GM18507 (cell line): Measurements from ENCODE around the gene PTGDR2.
A peak's percentile ranks its signal among the peaks of the same experiment; 100 is the strongest.
"Not testable (repeated sequence)": the region's sequence is repeated elsewhere in the genome, so short reads cannot be mapped to it uniquely, and the experiment has no call there.

Experiments used
- DNase-seq: peaks from one replicate; pipeline ENCODE4 v3.0.0; 2011; ENCODE audit warnings: low read depth; ENCODE audit not compliant: insufficient read length; ENCODE audit errors: extremely low spot score
- FAIRE-seq: peaks from 2 replicates; lab custom pipeline; 2011; peaks lifted over from hg19 to GRCh38; lab: Jason Lieb, UNC

PTGDR2 gene

GRCh38 chr11:60845338-60845737, 10.4 kb downstream of the PTGDR2 start:
- DNase-seq (no peak), FAIRE-seq (no peak)

- DNase-seq (no peak), FAIRE-seq (no peak)
Measured at GRCh38 chr11:60844870-60845221, 10.9 kb downstream of the PTGDR2 start.

GRCh38 chr11:60844045-60844869, 11.5 kb downstream of the PTGDR2 start:
- FAIRE-seq: no peak
- no peak for DNase-seq

GRCh38 chr11:60842668-60843600, 12.8 kb downstream of the PTGDR2 start:
- FAIRE-seq: no peak
- DNase-seq: no peak

- FAIRE-seq: peak; percentile 87
Measured at GRCh38 chr11:60841797-60842667, 13.7 kb downstream of the PTGDR2 start, which contains the start of gene CCDC86. CCDC86 (plus strand) TSS chr11:60842113; CDS start chr11:60842125, 12 bp downstream.

GRCh38 chr11:60840470-60841430, 15.0 kb downstream of the PTGDR2 start:
- FAIRE-seq: no peak
- DNase-seq: no peak

More at GRCh38 chr11:60841797-60842667, 13.7 kb downstream of the PTGDR2 start, which contains the start of gene CCDC86:
- peak; percentile 99 for DNase-seq

- no peak for FAIRE-seq
- no peak for DNase-seq
Measured at GRCh38 chr11:60838132-60838531, 17.6 kb downstream of the PTGDR2 start.

GRCh38 chr11:60836866-60837515, 18.8 kb downstream of the PTGDR2 start:
- FAIRE-seq (no peak), DNase-seq (no peak)

GRCh38 chr11:60835534-60835846, 20.3 kb downstream of the PTGDR2 start:
- DNase-seq (no peak), FAIRE-seq (no peak)

- FAIRE-seq (no peak), DNase-seq (no peak)
Measured at GRCh38 chr11:60834742-60835533, 20.8 kb downstream of the PTGDR2 start.

GRCh38 chr11:60831501-60832079, 24.2 kb downstream of the PTGDR2 start:
- no peak for DNase-seq
- FAIRE-seq: no peak

GRCh38 chr11:60831143-60831500, 24.6 kb downstream of the PTGDR2 start:
- FAIRE-seq: peak; percentile 87
- DNase-seq: peak; percentile 62

- no peak for DNase-seq
- no peak for FAIRE-seq
Measured at GRCh38 chr11:60830478-60831142, 25.1 kb downstream of the PTGDR2 start.

GRCh38 chr11:60825790-60826189, 30.0 kb downstream of the PTGDR2 start:
- FAIRE-seq: no peak

GRCh38 chr11:60825118-60825517, 30.6 kb downstream of the PTGDR2 start:
- FAIRE-seq (no peak), DNase-seq (no peak)

More at GRCh38 chr11:60825790-60826189, 30.0 kb downstream of the PTGDR2 start:
- DNase-seq: no peak

- DNase-seq, FAIRE-seq: not testable (repeated sequence)
Measured at GRCh38 chr11:60823745-60824306, 31.9 kb downstream of the PTGDR2 start.
